HEK293T (cell line): ENCODE measurements around the gene SAP30L.

ENCODE experiments used
- CTCF ChIA-PET: fragments of 350-600 bp; formaldehyde crosslinking; extraction: SDS; loops from one replicate; lab custom pipeline; 2021; ENCODE audit warnings: antibody characterized with exemption, inconsistent platforms; lab: Yijun Ruan, JAX
- POLR2A ChIA-PET: fragments of 350-600 bp; formaldehyde crosslinking; extraction: SDS; loops from one replicate; lab custom pipeline; 2020; ENCODE audit warnings: antibody characterized with exemption, inconsistent platforms; lab: Yijun Ruan, JAX
- DNase-seq: peaks from one replicate; pipeline ENCODE4 v3.0.0; 2012; ENCODE audit warnings: mixed read lengths; ENCODE audit errors: extremely low spot score
- ARNT ChIP-seq: fragments of 450-650 bp; IDR thresholded peaks from 2 replicates; pipeline ENCODE4 v1.6.1; 2017; ENCODE audit warnings: mild to moderate bottlenecking
- BHLHE40 ChIP-seq: fragments of 450-650 bp; IDR thresholded peaks from 2 replicates; pipeline ENCODE4 v1.6.1; 2016; ENCODE audit warnings: mild to moderate bottlenecking, moderate library complexity, borderline replicate concordance
- CTBP1 ChIP-seq: fragments of 450-650 bp; IDR thresholded peaks from 2 replicates; pipeline ENCODE4 v1.6.1; 2016; ENCODE audit warnings: borderline replicate concordance
- ELF4 ChIP-seq: fragments of 450-650 bp; IDR thresholded peaks from 2 replicates; pipeline ENCODE4 v1.6.1; 2017; ENCODE audit warnings: antibody characterized with exemption
- FOXA1 ChIP-seq: fragments of 450-650 bp; IDR thresholded peaks from 2 replicates; pipeline ENCODE4 v1.6.1; 2016; ENCODE audit warnings: mild to moderate bottlenecking
- FOXK2 ChIP-seq: fragments of 450-650 bp; IDR thresholded peaks from 2 replicates; pipeline ENCODE4 v1.6.1; 2016; ENCODE audit warnings: mild to moderate bottlenecking
- FOXM1 ChIP-seq: fragments of 450-650 bp; IDR thresholded peaks from 2 replicates; pipeline ENCODE4 v1.6.1; 2017; ENCODE audit warnings: mild to moderate bottlenecking, borderline replicate concordance
- HDGF ChIP-seq: fragments of 450-650 bp; IDR thresholded peaks from 2 replicates; pipeline ENCODE4 v1.6.1; 2017; ENCODE audit warnings: antibody characterized with exemption, borderline replicate concordance
- L3MBTL2 ChIP-seq: fragments of 450-650 bp; conservative IDR thresholded peaks from 2 replicates; pipeline ENCODE4 v1.6.1; 2016; ENCODE audit warnings: mild to moderate bottlenecking
- LEF1 ChIP-seq: fragments of 450-650 bp; IDR thresholded peaks from 2 replicates; pipeline ENCODE4 v1.6.1; 2017; ENCODE audit warnings: mild to moderate bottlenecking, borderline replicate concordance
- NFRKB ChIP-seq: fragments of 450-650 bp; IDR thresholded peaks from 2 replicates; pipeline ENCODE4 v1.6.1; 2016; ENCODE audit warnings: mild to moderate bottlenecking, moderate library complexity
- SP1 ChIP-seq: fragments of 450-650 bp; IDR thresholded peaks from 2 replicates; pipeline ENCODE4 v1.6.1; 2017
- SUZ12 ChIP-seq: fragments of 450-650 bp; IDR thresholded peaks from 2 replicates; pipeline ENCODE4 v1.6.1; 2016; ENCODE audit warnings: mild to moderate bottlenecking
- TARDBP ChIP-seq: fragments of 450-650 bp; IDR thresholded peaks from 2 replicates; pipeline ENCODE4 v1.6.1; 2016
- ZNF384 ChIP-seq: fragments of 450-650 bp; IDR thresholded peaks from 2 replicates; pipeline ENCODE4 v1.6.1; 2016
- TF ChIP-seq, protein P1 (sequence below): fragments of 450-650 bp; IDR thresholded peaks from 2 replicates; pipeline ENCODE4 v1.6.1; 2016

The SAP30L gene, protein sequence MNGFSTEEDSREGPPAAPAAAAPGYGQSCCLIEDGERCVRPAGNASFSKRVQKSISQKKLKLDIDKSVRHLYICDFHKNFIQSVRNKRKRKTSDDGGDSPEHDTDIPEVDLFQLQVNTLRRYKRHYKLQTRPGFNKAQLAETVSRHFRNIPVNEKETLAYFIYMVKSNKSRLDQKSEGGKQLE

GRCh38 chr5:154445422-154446194 lies at the start of gene SAP30L:
Gene SAP30L (plus strand): TSS chr5:154445997. CDS start chr5:154446605, 608 bp downstream.
- DNase-seq: peak; percentile 99
- CTCF ChIA-PET: no interaction called here
- POLR2A ChIA-PET: interaction anchor here (1.2 to 2.6 kb wide), 3 partner anchors 16 to 407 kb away, joined by 3 to 7 read pairs (median 5); partner anchors contain the start of genes FAM114A2 and MFAP3
- no peak for TF ChIP-seq FOXA1
- TF ChIP-seq ZNF384: no peak
- no peak for TF ChIP-seq FOXM1
- no peak for TF ChIP-seq L3MBTL2
- TF ChIP-seq ELF4: peak; percentile 88
- no peak for TF ChIP-seq BHLHE40
- no peak for TF ChIP-seq HDGF
- TF ChIP-seq CTBP1: no peak
- no peak for TF ChIP-seq FOXK2
- TF ChIP-seq, protein P1, sequence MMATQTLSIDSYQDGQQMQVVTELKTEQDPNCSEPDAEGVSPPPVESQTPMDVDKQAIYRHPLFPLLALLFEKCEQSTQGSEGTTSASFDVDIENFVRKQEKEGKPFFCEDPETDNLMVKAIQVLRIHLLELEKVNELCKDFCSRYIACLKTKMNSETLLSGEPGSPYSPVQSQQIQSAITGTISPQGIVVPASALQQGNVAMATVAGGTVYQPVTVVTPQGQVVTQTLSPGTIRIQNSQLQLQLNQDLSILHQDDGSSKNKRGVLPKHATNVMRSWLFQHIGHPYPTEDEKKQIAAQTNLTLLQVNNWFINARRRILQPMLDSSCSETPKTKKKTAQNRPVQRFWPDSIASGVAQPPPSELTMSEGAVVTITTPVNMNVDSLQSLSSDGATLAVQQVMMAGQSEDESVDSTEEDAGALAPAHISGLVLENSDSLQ: peak; percentile 99
- TF ChIP-seq SP1: no peak

GRCh38 chr5:154396128-154396527 lies 49.7 kb upstream of the SAP30L start:
- POLR2A ChIA-PET: no interaction called here

DNA sequence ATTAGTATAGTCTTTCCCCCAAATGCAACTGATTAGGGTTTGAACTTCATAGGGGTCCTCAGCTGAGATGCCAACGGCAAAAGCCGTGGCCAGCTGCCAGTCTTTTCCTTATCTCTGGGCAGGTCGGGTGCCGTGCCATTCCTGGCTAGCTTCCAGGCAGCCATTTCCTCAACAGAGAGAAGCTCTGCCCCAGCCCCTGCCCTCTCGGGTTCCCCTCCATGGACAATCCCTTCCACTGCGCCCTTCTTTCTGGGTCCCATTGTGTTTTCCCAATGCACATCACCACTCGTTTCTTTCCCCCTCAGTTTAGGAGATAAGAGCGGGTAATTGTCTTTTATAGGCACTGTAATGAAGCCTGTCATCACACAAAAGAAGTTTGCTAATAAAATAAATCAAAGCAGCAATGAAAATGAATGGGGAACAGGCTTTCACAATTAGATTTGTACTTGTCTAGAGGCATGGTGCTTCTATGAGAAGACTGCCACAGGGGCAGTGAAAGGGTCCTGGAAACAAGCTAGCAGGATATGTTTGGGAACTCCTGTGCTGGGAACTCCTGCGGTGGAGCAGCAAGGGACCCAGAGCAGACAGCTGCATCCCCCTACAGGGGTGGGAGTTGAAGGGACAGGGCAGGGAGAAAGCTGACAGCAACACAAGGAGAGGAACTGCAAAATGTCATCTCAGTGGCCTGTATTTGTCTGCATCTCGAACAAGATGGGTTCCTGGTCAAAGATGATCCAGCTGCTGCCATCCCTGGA lies 48.0 kb upstream of the SAP30L start:
- DNase-seq: peak; percentile 46
- ChIA-PET POLR2A (interaction anchor here (1.0 kb wide), 1 partner anchor 208 kb away, joined by 3 read pairs; the partner anchor contains the start of gene GALNT10), CTCF (no interaction called here)
- TF ChIP-seq, protein P1: peak; percentile 42
- TF ChIP-seq FOXA1: no peak

More at GRCh38 chr5:154396128-154396527, 49.7 kb upstream of the SAP30L start:
- CTCF ChIA-PET: no interaction called here
- DNase-seq: no peak
- no peak for TF ChIP-seq FOXK2
- no peak for TF ChIP-seq ARNT
- TF ChIP-seq ZNF384: no peak
- TF ChIP-seq LEF1: no peak
- TF ChIP-seq, protein P1: no peak
- no peak for TF ChIP-seq HDGF
- no peak for TF ChIP-seq FOXA1
- TF ChIP-seq ELF4: no peak
- no peak for TF ChIP-seq CTBP1
- no peak for TF ChIP-seq TARDBP
- TF ChIP-seq BHLHE40: no peak
- no peak for TF ChIP-seq FOXM1
- TF ChIP-seq NFRKB: no peak
- no peak for TF ChIP-seq SP1
- TF ChIP-seq L3MBTL2: no peak
- TF ChIP-seq SUZ12: no peak

DNA sequence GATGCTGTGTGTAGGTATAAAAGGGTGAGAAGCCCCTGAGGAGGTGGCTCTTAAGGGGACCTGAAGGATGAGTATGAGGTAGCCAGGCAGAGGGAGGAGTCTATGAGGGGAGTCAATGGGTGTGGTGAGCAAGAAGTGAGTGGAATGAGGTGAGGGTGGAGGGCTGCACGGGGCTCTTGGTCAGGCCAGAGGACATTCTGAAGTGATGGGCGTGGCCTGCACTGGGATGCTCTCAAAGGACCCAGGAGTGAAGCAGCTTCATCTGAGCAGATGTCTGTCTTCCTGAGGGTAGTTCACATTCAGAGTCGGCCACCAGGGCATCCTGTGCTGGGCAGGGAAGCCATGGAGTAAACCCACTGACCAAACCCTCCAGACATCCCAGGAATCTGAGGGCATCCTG lies 45.1 kb upstream of the SAP30L start:
- ChIA-PET CTCF (no interaction called here), POLR2A (no interaction called here)
- DNase-seq: no peak
- TF ChIP-seq ELF4 (no peak), FOXK2 (no peak)

DNA sequence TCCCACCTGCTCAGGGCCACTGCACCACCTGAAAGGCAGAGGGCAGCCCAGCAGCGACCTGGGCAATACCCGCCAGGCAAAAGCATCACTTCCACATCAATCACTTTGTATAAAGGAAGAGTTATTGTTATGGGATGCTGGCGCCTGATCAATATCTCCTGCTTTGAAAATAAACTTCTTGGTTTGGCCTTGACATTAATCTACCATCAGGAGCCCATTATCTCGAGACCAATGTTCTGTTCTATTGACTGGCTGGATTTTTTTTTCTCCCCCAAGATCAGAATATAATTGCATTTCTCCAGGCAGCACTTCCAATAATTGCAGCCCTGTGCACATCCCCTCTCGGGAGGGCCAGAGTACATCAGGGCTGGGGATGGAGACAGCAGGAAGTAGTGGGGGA lies 44.4 kb upstream of the SAP30L start:
- TF ChIP-seq LEF1 (no peak), FOXK2 (no peak), SP1 (no peak), NFRKB (no peak), SUZ12 (no peak), BHLHE40 (no peak), HDGF (no peak), ZNF384 (no peak), L3MBTL2 (no peak), ARNT (no peak), TARDBP (no peak), CTBP1 (no peak), FOXA1 (no peak), FOXM1 (no peak), ELF4 (no peak)
- TF ChIP-seq, protein P1: no peak
- DNase-seq: no peak
- POLR2A ChIA-PET: no interaction called here
- CTCF ChIA-PET: no interaction called here
